ENCODE results near the gene KIF22.

DNA sequence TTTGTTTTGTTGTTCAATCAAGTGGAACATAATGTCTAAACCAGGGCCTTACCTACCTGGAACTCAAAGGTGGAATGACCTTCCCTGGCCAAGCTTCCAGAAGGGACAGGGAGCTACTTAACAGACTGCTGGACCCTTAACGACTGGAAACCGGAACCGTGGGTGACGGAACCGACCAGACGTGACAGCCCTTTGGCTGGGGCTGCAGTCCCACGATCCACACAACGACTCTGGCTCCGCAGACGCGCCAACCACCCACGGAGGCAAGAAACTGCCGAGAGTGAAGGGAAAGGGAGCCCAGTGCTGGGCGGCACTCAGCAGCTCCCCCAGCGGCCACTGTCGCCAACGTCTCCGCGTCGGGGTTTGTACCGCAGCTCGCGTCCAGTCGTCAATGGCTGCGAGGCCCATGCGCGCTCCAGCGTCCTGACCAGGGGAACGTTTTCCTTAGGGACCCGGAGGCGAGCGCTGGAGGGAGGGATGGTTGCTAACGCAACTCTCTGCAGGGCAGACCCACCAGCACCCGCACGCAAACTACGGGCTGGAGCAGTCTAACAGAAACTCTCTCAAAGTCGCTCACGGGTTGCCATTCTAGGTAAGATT, 5.5 kb upstream of the KIF22 start:
- TF ChIP-seq, protein P1, sequence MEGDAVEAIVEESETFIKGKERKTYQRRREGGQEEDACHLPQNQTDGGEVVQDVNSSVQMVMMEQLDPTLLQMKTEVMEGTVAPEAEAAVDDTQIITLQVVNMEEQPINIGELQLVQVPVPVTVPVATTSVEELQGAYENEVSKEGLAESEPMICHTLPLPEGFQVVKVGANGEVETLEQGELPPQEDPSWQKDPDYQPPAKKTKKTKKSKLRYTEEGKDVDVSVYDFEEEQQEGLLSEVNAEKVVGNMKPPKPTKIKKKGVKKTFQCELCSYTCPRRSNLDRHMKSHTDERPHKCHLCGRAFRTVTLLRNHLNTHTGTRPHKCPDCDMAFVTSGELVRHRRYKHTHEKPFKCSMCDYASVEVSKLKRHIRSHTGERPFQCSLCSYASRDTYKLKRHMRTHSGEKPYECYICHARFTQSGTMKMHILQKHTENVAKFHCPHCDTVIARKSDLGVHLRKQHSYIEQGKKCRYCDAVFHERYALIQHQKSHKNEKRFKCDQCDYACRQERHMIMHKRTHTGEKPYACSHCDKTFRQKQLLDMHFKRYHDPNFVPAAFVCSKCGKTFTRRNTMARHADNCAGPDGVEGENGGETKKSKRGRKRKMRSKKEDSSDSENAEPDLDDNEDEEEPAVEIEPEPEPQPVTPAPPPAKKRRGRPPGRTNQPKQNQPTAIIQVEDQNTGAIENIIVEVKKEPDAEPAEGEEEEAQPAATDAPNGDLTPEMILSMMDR (IDR thresholded peaks at IDR 0.05), result peak; percentile 90
- TF ChIP-seq POLR2AphosphoS5 (IDR thresholded peaks at IDR 0.05; ENCODE audit: low read depth, low read length) (no peak), TCF7L2 (IDR thresholded peaks at IDR 0.05; ENCODE audit: low read depth, low read length) (no peak), SIN3A (IDR thresholded peaks at IDR 0.05; ENCODE audit: borderline replicate concordance, insufficient read depth, low read depth, low read length) (no peak)
- TF ChIP-seq, protein P2, sequence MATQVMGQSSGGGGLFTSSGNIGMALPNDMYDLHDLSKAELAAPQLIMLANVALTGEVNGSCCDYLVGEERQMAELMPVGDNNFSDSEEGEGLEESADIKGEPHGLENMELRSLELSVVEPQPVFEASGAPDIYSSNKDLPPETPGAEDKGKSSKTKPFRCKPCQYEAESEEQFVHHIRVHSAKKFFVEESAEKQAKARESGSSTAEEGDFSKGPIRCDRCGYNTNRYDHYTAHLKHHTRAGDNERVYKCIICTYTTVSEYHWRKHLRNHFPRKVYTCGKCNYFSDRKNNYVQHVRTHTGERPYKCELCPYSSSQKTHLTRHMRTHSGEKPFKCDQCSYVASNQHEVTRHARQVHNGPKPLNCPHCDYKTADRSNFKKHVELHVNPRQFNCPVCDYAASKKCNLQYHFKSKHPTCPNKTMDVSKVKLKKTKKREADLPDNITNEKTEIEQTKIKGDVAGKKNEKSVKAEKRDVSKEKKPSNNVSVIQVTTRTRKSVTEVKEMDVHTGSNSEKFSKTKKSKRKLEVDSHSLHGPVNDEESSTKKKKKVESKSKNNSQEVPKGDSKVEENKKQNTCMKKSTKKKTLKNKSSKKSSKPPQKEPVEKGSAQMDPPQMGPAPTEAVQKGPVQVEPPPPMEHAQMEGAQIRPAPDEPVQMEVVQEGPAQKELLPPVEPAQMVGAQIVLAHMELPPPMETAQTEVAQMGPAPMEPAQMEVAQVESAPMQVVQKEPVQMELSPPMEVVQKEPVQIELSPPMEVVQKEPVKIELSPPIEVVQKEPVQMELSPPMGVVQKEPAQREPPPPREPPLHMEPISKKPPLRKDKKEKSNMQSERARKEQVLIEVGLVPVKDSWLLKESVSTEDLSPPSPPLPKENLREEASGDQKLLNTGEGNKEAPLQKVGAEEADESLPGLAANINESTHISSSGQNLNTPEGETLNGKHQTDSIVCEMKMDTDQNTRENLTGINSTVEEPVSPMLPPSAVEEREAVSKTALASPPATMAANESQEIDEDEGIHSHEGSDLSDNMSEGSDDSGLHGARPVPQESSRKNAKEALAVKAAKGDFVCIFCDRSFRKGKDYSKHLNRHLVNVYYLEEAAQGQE (IDR thresholded peaks at IDR 0.05; ENCODE audit: insufficient read depth in 1 of 2, low read depth in 2 of 2, low read length in 1 of 2), result peak in 1 of 2 experiments; percentile 43; a peak in 1 of 4 replicates
